ENCODE data around the gene DISC1.
"Not testable (repeated sequence)": the region's sequence is repeated elsewhere in the genome, so short reads cannot be mapped to it uniquely, and the experiment has no call there.

DNA sequence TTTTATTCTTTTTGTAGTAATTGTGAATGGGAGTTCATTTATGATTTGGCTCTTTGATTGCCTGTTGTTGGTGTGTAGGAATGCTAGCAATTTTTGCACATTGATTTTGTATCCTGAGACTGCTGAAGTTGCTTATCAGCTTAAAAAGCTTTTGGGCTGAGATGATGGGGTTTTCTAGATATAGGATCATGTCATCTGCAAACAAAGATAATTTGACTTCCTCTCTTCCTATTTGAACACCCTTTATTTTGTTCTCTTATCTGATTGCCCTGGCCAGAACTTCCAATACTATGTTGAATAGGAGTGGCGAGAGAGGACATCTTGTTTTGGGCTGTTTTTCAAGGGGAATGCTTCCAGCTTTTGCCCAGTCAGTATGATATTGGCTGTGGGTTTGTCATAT lies 31.6 kb downstream of the DISC1 start:
- not testable (repeated sequence) for TF ChIP-seq POLR2A (IDR thresholded peaks at IDR 0.05); POLR2AphosphoS5 (IDR thresholded peaks at IDR 0.05; ENCODE audit: insufficient read depth in 1 of 2, low read depth in 1 of 2)

All from vagina (tissue), 2 donors.